HFF-Myc (cell line): ENCODE data around the gene GABBR2.
A peak's percentile ranks its signal among the peaks of the same experiment; 100 is the strongest.

Experiments
- DNase-seq: peaks from one replicate; pipeline ENCODE4 v3.0.0-alpha.2; 2011; ENCODE audit warnings: low read depth; ENCODE audit errors: extremely low read depth
- H3K4me3 ChIP-seq: replicated peaks from 2 replicates; pipeline ENCODE4 v1.5.1; 2011; ENCODE audit warnings: low read depth, mild to moderate bottlenecking, control low read depth, low read length
- CTCF ChIP-seq: IDR thresholded peaks from 2 replicates; pipeline ENCODE4 v1.5.1; 2012; ENCODE audit warnings: mild to moderate bottlenecking, low read depth, low read length, control low read depth; ENCODE audit errors: missing control alignments

GABBR2 gene

GRCh38 chr9:98262056-98262455 is 446.7 kb downstream of the GABBR2 start:
- DNase-seq: no peak
- TF ChIP-seq CTCF: no peak
- no peak overlapping the region for H3K4me3 ChIP-seq

GRCh38 chr9:98260635-98261034 is 448.1 kb downstream of the GABBR2 start:
- no peak overlapping the region for H3K4me3 ChIP-seq
- DNase-seq: no peak
- no peak for TF ChIP-seq CTCF

- no peak for DNase-seq
- TF ChIP-seq CTCF: no peak
- H3K4me3 ChIP-seq: no peak overlapping the region
Observed at GRCh38 chr9:98259791-98260190, 448.9 kb downstream of the GABBR2 start.

- H3K4me3 ChIP-seq: peak overlapping the region; percentile 90
- no peak for TF ChIP-seq CTCF
- DNase-seq: no peak
Observed at GRCh38 chr9:98256756-98257155, 452.0 kb downstream of the GABBR2 start.

GRCh38 chr9:98255578-98256296 is 453.0 kb downstream of the GABBR2 start, which contains the start of gene TBC1D2:
TBC1D2 (minus strand) TSS chr9:98255649; CDS start chr9:98255541, 108 bp downstream.
- peak; percentile 85 for DNase-seq
- no peak for TF ChIP-seq CTCF
- peak within 1 kb of the TSS; percentile 90 for H3K4me3 ChIP-seq

- no peak for DNase-seq
Observed at GRCh38 chr9:98255061-98255577, 453.6 kb downstream of the GABBR2 start.

More at GRCh38 chr9:98255061-98255577, 453.6 kb downstream of the GABBR2 start:
- no peak for TF ChIP-seq CTCF
- H3K4me3 ChIP-seq: peak overlapping the region; percentile 90
